ENCODE measurements around the gene ADD1. TPM values are rescaled to one million over a fixed set of nuclear protein-coding genes. Genes with fewer than 3 reads are reported as not detected.

The ADD1 gene
- total and polyA plus RNA-seq, 2 experiments from 2014 or later: 175 to 219 TPM

- peak; percentile 60 for DNase-seq
- Histone ChIP-seq H3K9me3 (ENCODE audit: low read depth) (no peaks in the 10 kb centered on the region), H4K20me1 (ENCODE audit: insufficient read depth) (no peaks in the 10 kb centered on the region), H3K9me2 (ENCODE audit: insufficient read depth) (no peaks in the 10 kb centered on the region), H2AFZ (peak overlapping the region; percentile 38), H3K4me3 (peak overlapping the region; percentile 27; the same call in 1 of the 2 replicates), H3K27me3 (replicated peaks; ENCODE audit: insufficient read depth) (no peaks in the 10 kb centered on the region), H3K79me2 (ENCODE audit: insufficient read depth) (peaks cover 81% of the 10 kb centered on the region), H3K4me2 (ENCODE audit: unreplicated experiment) (peak overlapping the region; percentile 32), H3K9ac (peak overlapping the region; percentile 60), H3K27ac (peak overlapping the region; percentile 16; the same call in 1 of the 2 replicates), H3K4me1 (ENCODE audit: insufficient read depth) (peaks cover 11% of the 10 kb centered on the region), H3F3A (ENCODE audit: insufficient read depth) (peaks cover 9% of the 10 kb centered on the region; the same call in 1 of the 2 replicates), H3K36me3 (ENCODE audit: low read depth) (no peaks in the 10 kb centered on the region)
- 60 to 66% methylated on average over 15 to 21 of the region's 21 CpGs for whole genome bisulfite sequencing, 2 experiments (ENCODE audit: low coverage in 1 of 2, low lambda C conversion rate in 2 of 2, missing lambda C conversion rate in 2 of 2)
- in situ Hi-C loops (cut with MboI): no loop called here
- TF ChIP-seq EZH2 (IDR thresholded peaks at IDR 0.05; ENCODE audit: insufficient read depth, poor library complexity, severe bottlenecking): no peak
- no peak for TF ChIP-seq EZH2phosphoT487 (IDR thresholded peaks at IDR 0.05; ENCODE audit: insufficient read depth, low read depth)
These were observed 31.6 kb upstream of the ADD1 start for GRCh38 chr4:2811830-2812611.

- Histone ChIP-seq H3F3A (ENCODE audit: insufficient read depth) (peaks cover 9% of the 10 kb centered on the region; the same call in 1 of the 2 replicates), H3K36me3 (ENCODE audit: low read depth) (no peaks in the 10 kb centered on the region), H3K27me3 (replicated peaks; ENCODE audit: insufficient read depth) (no peaks in the 10 kb centered on the region), H3K79me2 (ENCODE audit: insufficient read depth) (peaks cover 82% of the 10 kb centered on the region), H4K20me1 (ENCODE audit: insufficient read depth) (no peaks in the 10 kb centered on the region), H3K9me2 (ENCODE audit: insufficient read depth) (no peaks in the 10 kb centered on the region), H3K4me1 (ENCODE audit: insufficient read depth) (peaks cover 11% of the 10 kb centered on the region), H2AFZ (no peak overlapping the region), H3K4me3 (peak overlapping the region; percentile 45; the same call in 1 of the 2 replicates), H3K27ac (peak overlapping the region; percentile 16; the same call in 1 of the 2 replicates), H3K4me2 (ENCODE audit: unreplicated experiment) (peak overlapping the region; percentile 75), H3K9me3 (ENCODE audit: low read depth) (no peaks in the 10 kb centered on the region), H3K9ac (peak overlapping the region; percentile 60)
- TF ChIP-seq EZH2phosphoT487 (IDR thresholded peaks at IDR 0.05; ENCODE audit: insufficient read depth, low read depth) (no peak), EZH2 (IDR thresholded peaks at IDR 0.05; ENCODE audit: insufficient read depth, poor library complexity, severe bottlenecking) (no peak)
- WGBS, 2 experiments (ENCODE audit: low coverage in 1 of 2, low lambda C conversion rate in 2 of 2, missing lambda C conversion rate in 2 of 2): 23 to 27% methylated on average over 16 to 20 of the region's 20 CpGs
- peak; percentile 36 for DNase-seq
- in situ Hi-C loops (cut with MboI): no loop called here
These were observed 30.9 kb upstream of the ADD1 start for GRCh38 chr4:2812612-2813354.

GRCh38 chr4:2813446-2814405, 29.9 kb upstream of the ADD1 start:
- Histone ChIP-seq H3K4me1 (ENCODE audit: insufficient read depth) (peaks cover 11% of the 10 kb centered on the region), H3K4me2 (ENCODE audit: unreplicated experiment) (no peak overlapping the region), H3K9ac (0 out of 2 replicates have a peak overlapping the region, but pooled peaks have one; percentile 53), H3K27ac (no peak overlapping the region), H4K20me1 (ENCODE audit: insufficient read depth) (no peaks in the 10 kb centered on the region), H3K36me3 (ENCODE audit: low read depth) (no peaks in the 10 kb centered on the region), H3K9me2 (ENCODE audit: insufficient read depth) (no peaks in the 10 kb centered on the region), H3K4me3 (no peak overlapping the region), H3K9me3 (ENCODE audit: low read depth) (no peaks in the 10 kb centered on the region), H3K79me2 (ENCODE audit: insufficient read depth) (peaks cover 80% of the 10 kb centered on the region), H2AFZ (no peak overlapping the region), H3K27me3 (replicated peaks; ENCODE audit: insufficient read depth) (no peaks in the 10 kb centered on the region), H3F3A (ENCODE audit: insufficient read depth) (peaks cover 9% of the 10 kb centered on the region; the same call in 1 of the 2 replicates)
- no peak for DNase-seq
- in situ Hi-C loops (cut with MboI): no loop called here
- TF ChIP-seq EZH2phosphoT487 (IDR thresholded peaks at IDR 0.05; ENCODE audit: insufficient read depth, low read depth) (no peak), EZH2 (IDR thresholded peaks at IDR 0.05; ENCODE audit: insufficient read depth, poor library complexity, severe bottlenecking) (no peak)
- WGBS, 2 experiments (ENCODE audit: low coverage in 1 of 2, low lambda C conversion rate in 2 of 2, missing lambda C conversion rate in 2 of 2): 92 to 97% methylated on average over 17 of the region's 17 CpGs

Measured in GM23248 (cell line).